CD14-positive monocyte (primary cell): ENCODE results near the gene CELSR1. TPM values are rescaled to one million over a fixed set of nuclear protein-coding genes. Genes with fewer than 3 reads are reported as not detected.

Experiments used
- DNase-seq, 3 donors: peaks; one replicate each; pipeline ENCODE4 v3.0.0-alpha.2; 2011 to 2022
- H2AFZ ChIP-seq: 2 replicates; pipeline ENCODE4 v1.6.0; 2012; ENCODE audit warnings: mild to moderate bottlenecking, low read depth, low read length, inconsistent platforms; ENCODE audit not compliant: insufficient read depth, poor library complexity, severe bottlenecking
- H3K27ac ChIP-seq, 2 donors: 1 replicate in 1 of 2; 2 replicates in 1 of 2; pipeline ENCODE4 v1.5.1; 2012 to 2013; ENCODE audit warnings: low read length in 2 of 2, control low read depth in 1 of 2, inconsistent platforms in 1 of 2, low read depth in 1 of 2, mild to moderate bottlenecking in 1 of 2
- H3K27me3 ChIP-seq, 2 donors: one replicate each; pipeline versions ENCODE4 v1.6.0 to v1.6.1; 2011 to 2013; ENCODE audit warnings: low read length in 2 of 2; ENCODE audit not compliant: control insufficient read depth in 2 of 2, insufficient read depth in 2 of 2
- H3K36me3 ChIP-seq, 2 donors: replicated peaks in 1 of 2; 1 replicate in 1 of 2; 2 replicates in 1 of 2; pipeline versions ENCODE4 v1.5.1 to v1.6.1; 2012 to 2013; ENCODE audit warnings: low read length in 2 of 2, control low read depth in 1 of 2, inconsistent platforms in 1 of 2, mild to moderate bottlenecking in 1 of 2; ENCODE audit not compliant: insufficient read depth in 2 of 2, control insufficient read depth in 1 of 2
- H3K4me1 ChIP-seq, 2 donors: 1 replicate in 1 of 2; 2 replicates in 1 of 2; pipeline versions ENCODE4 v1.5.1 to v1.6.1; 2012 to 2013; ENCODE audit warnings: low read length in 2 of 2, control low read depth in 1 of 2, inconsistent platforms in 1 of 2, mild to moderate bottlenecking in 1 of 2, moderate library complexity in 1 of 2; ENCODE audit not compliant: insufficient read depth in 2 of 2, control insufficient read depth in 1 of 2
- H3K4me2 ChIP-seq: replicated peaks from 2 replicates; pipeline ENCODE3; 2012; ENCODE audit warnings: low read length, moderate library complexity, mild to moderate bottlenecking; ENCODE audit not compliant: poor library complexity, severe bottlenecking; ENCODE audit errors: extremely low read depth
- H3K4me3 ChIP-seq, 3 experiments: fragments of 200-600 bp in 1 of 3; sonication (generic) in 1 of 3; replicated peaks in 1 of 3; 1 replicate in 2 of 3; 2 replicates in 1 of 3; pipeline ENCODE4 v1.5.1; 2011 to 2013; ENCODE audit warnings: low read length in 3 of 3, mild to moderate bottlenecking in 3 of 3, control low read depth in 2 of 3, low read depth in 2 of 3, inconsistent platforms in 1 of 3, moderate library complexity in 1 of 3
- H3K79me2 ChIP-seq: 2 replicates; pipeline ENCODE4 v1.6.0; 2012; ENCODE audit warnings: mild to moderate bottlenecking, control low read depth, inconsistent platforms, low read length, moderate library complexity; ENCODE audit not compliant: insufficient read depth
- H3K9ac ChIP-seq: 2 replicates; pipeline ENCODE4 v1.6.0; 2017; ENCODE audit warnings: low read length, mild to moderate bottlenecking; ENCODE audit not compliant: insufficient read depth, poor library complexity, severe bottlenecking
- H3K9me3 ChIP-seq, 2 donors: replicated peaks in 1 of 2; 1 replicate in 1 of 2; 2 replicates in 1 of 2; pipeline versions ENCODE4 v1.5.1 to v1.6.1; 2012 to 2013; ENCODE audit warnings: low read length in 2 of 2, control low read depth in 1 of 2; ENCODE audit not compliant: control insufficient read depth in 1 of 2, insufficient read depth in 1 of 2
- H4K20me1 ChIP-seq: 2 replicates; pipeline ENCODE4 v1.6.0; 2012; ENCODE audit warnings: mild to moderate bottlenecking, low read length, control low read depth, moderate library complexity; ENCODE audit not compliant: insufficient read depth
- H3K27ac Mint-ChIP-seq, 7 donors: one replicate each; pipeline ENCODE4 v1.8.0; 2020; ENCODE audit warnings: mild to moderate bottlenecking in 7 of 7, mixed read lengths in 7 of 7, moderate library complexity in 6 of 7, inconsistent platforms in 2 of 7
- H3K27me3 Mint-ChIP-seq, 3 donors: one replicate each; pipeline ENCODE4 v1.8.0; 2021 to 2022; ENCODE audit warnings: low read depth in 3 of 3, mild to moderate bottlenecking in 3 of 3, mixed read lengths in 3 of 3, moderate library complexity in 3 of 3, inconsistent platforms in 1 of 3
- H3K36me3 Mint-ChIP-seq, 2 donors: one replicate each; pipeline ENCODE4 v1.8.0; 2020; ENCODE audit warnings: mixed read lengths in 2 of 2, inconsistent platforms in 1 of 2, mild to moderate bottlenecking in 1 of 2
- H3K4me1 Mint-ChIP-seq: one replicate; pipeline ENCODE4 v1.8.0; 2020; ENCODE audit warnings: mild to moderate bottlenecking, mixed read lengths
- H3K4me3 Mint-ChIP-seq, 2 donors: one replicate each; pipeline ENCODE4 v1.8.0; 2020; ENCODE audit warnings: mild to moderate bottlenecking in 2 of 2, mixed read lengths in 2 of 2, moderate library complexity in 1 of 2
- H3K9me3 Mint-ChIP-seq, 7 donors: one replicate each; pipeline ENCODE4 v1.8.0; 2020 to 2022; ENCODE audit warnings: mixed read lengths in 7 of 7, mild to moderate bottlenecking in 6 of 7, moderate library complexity in 6 of 7, inconsistent platforms in 2 of 7
- CTCF ChIP-seq: fragments of 200-600 bp; IDR thresholded peaks from one replicate; pipeline ENCODE4 v1.8.0; 2022; ENCODE audit warnings: antibody characterized with exemption, mild to moderate bottlenecking
- WGBS: methylation state at CpG from one replicate; pipeline ENCODE4 v1.1.5; 2013; ENCODE audit warnings: missing lambda C conversion rate; ENCODE audit not compliant: insufficient coverage; 5-methylcytosine and 5-hydroxymethylcytosine counted together
- intact Hi-C, 2 donors: fragments of 100-400 bp; cut with micrococcal nuclease; formaldehyde crosslinking; loops; one replicate each; pipeline versions ENCODE4 v1.15.0 to v1.15.1; 2023
- polyA plus RNA-seq, 3 donors: library from polyadenylated mRNA; depleted of rRNA in 1 of 3; unstranded in 2 of 3; stranded (reverse) in 1 of 3; fragments of 300-500 nt in 2 of 3; fragments of >200 nt in 1 of 3; fragmentation: Illumina TruSeq in 2 of 3; gene quantifications; 1 replicate in 2 of 3; 2 replicates in 1 of 3; pipeline ENCODE4 v1.2.3, GENCODE V29; 2012 to 2021

CELSR1 gene
- polyA plus RNA-seq, 3 donors = 0.16 TPM; not detected in 2

- WGBS = 94% methylated on average over 28 of the region's 31 CpGs
- H2AFZ ChIP-seq = no peak overlapping the region
These were observed 84.2 kb downstream of the CELSR1 start for GRCh38 chr22:46453006-46453828.

More at GRCh38 chr22:46453006-46453828, 84.2 kb downstream of the CELSR1 start:
- H3K27ac ChIP-seq = no peak overlapping the region
- no peaks in the 10 kb centered on the region for H3K36me3 Mint-ChIP-seq
- no peaks in the 10 kb centered on the region for H3K27me3 ChIP-seq
- H3K4me2 ChIP-seq = no peak overlapping the region
- no peak for DNase-seq
- H3K27ac Mint-ChIP-seq = no peak overlapping the region
- H3K4me1 Mint-ChIP-seq = no peaks in the 10 kb centered on the region
- H3K36me3 ChIP-seq = no peaks in the 10 kb centered on the region
- H4K20me1 ChIP-seq = no peaks in the 10 kb centered on the region
- H3K4me3 ChIP-seq = no peak overlapping the region
- no peaks in the 10 kb centered on the region for H3K9me3 Mint-ChIP-seq
- no peak overlapping the region for H3K9ac ChIP-seq
- no peaks in the 10 kb centered on the region for H3K4me1 ChIP-seq
- peaks cover 3 to 5% (median 4%) of the 10 kb centered on the region in 3 donors for H3K27me3 Mint-ChIP-seq
- no peak overlapping the region for H3K4me3 Mint-ChIP-seq
- H3K79me2 ChIP-seq = no peaks in the 10 kb centered on the region
- intact Hi-C loops = no loop called here
- H3K9me3 ChIP-seq = no peaks in the 10 kb centered on the region
- TF ChIP-seq CTCF = no peak
